Heart left ventricle (tissue), 16 donors: ENCODE results near the gene SCRT2. TPM values are rescaled to one million over a fixed set of nuclear protein-coding genes. Genes with fewer than 3 reads are reported as not detected.

Source experiments
- ATAC-seq, 4 donors: fragments of 200-7000 bp; cut with Tn5 transposase; one replicate each; pipeline ENCODE4 v1.9.1; 2020 to 2022; ENCODE audit warnings: moderate library complexity in 4 of 4, mild to moderate bottlenecking in 3 of 4, moderate number of reproducible peaks in 1 of 4
- DNase-seq, 5 donors: peaks; one replicate each; pipeline ENCODE4 v3.0.0-alpha.2; 2020
- H3K27ac ChIP-seq, 12 donors: fragments of 200-600 bp; sonication (generic) in 4 of 12; one replicate each; pipeline versions ENCODE4 v1.5.0 to v1.8.0; 2016 to 2022; ENCODE audit warnings: mild to moderate bottlenecking in 2 of 12
- H3K27me3 ChIP-seq, 9 donors: fragments of 200-600 bp; sonication (generic) in 2 of 9; one replicate each; pipeline versions ENCODE4 v1.5.1 to v1.8.0; 2016 to 2022; ENCODE audit warnings: mild to moderate bottlenecking in 3 of 9
- H3K36me3 ChIP-seq, 9 donors: fragments of 200-600 bp; sonication (generic) in 2 of 9; one replicate each; pipeline versions ENCODE4 v1.5.0 to v1.8.0; 2018 to 2022; ENCODE audit warnings: mild to moderate bottlenecking in 2 of 9
- H3K4me1 ChIP-seq, 12 donors: fragments of 200-600 bp; sonication (generic) in 4 of 12; one replicate each; pipeline versions ENCODE4 v1.5.0 to v1.8.0; 2016 to 2022; ENCODE audit warnings: mild to moderate bottlenecking in 3 of 12
- H3K4me3 ChIP-seq, 12 donors: fragments of 200-600 bp; sonication (generic) in 4 of 12; one replicate each; pipeline versions ENCODE4 v1.5.0 to v1.8.0; 2017 to 2022; ENCODE audit warnings: mild to moderate bottlenecking in 9 of 12, moderate library complexity in 4 of 12
- H3K9me3 ChIP-seq, 12 donors: fragments of 200-600 bp; sonication (generic) in 4 of 12; one replicate each; pipeline versions ENCODE4 v1.5.0 to v1.8.0; 2016 to 2022; ENCODE audit warnings: mild to moderate bottlenecking in 1 of 12
- POLR2A ChIP-seq, 2 donors: fragments of 450-650 bp; IDR thresholded peaks; one replicate each; pipeline ENCODE4 v1.6.1; 2017; ENCODE audit warnings: antibody characterized with exemption in 2 of 2, mild to moderate bottlenecking in 2 of 2, moderate library complexity in 2 of 2
- WGBS, 4 donors: extraction: QIAGEN DNeasy Blood & Tissue Kit in 2 of 4; methylation state at CpG; one replicate each; pipeline versions ENCODE4 v1.1.5 to v1.1.7; 2013 to 2018; 5-methylcytosine and 5-hydroxymethylcytosine counted together
- intact Hi-C, 10 donors: fragments of 100-400 bp; cut with DNase I; formaldehyde crosslinking; loops; one replicate each; pipeline versions ENCODE4 v1.11.1 to v1.14.2; 2022
- polyA plus RNA-seq, 2 donors: library from polyadenylated mRNA; stranded (reverse); fragments of 200-250 nt; gene quantifications; one replicate each; pipeline ENCODE4 v1.2.3, GENCODE V29; 2013
- total RNA-seq, 9 donors: library from RNA; depleted of rRNA in 2 of 9; stranded (reverse); fragments of >200 nt in 2 of 9; fragmentation: NEBNext Ultra II Directional in 3 of 9; extraction: Animal tissue kit (Norgen Biotek cat#: 25700) in 3 of 9; gene quantifications; one replicate each; pipeline versions ENCODE4 v1.1.0 to v1.2.4, GENCODE V29; 2016 to 2023
- TF ChIP-seq, protein P1 (sequence below), 12 donors: fragments of 200-600 bp; sonication (generic) in 4 of 12; IDR thresholded peaks; one replicate each; pipeline versions ENCODE4 v1.5.0 to v1.8.0; 2018 to 2022; ENCODE audit warnings: antibody characterized with exemption in 12 of 12, mild to moderate bottlenecking in 5 of 12
- donor health status: ischemic (EF 13 %, LVEDD 7.1; RV severe dilation, severe dysfunction).
- donor health status: healthy with polysubstance abuse.
- donor health status: DM: no; HTN: yes; CAD: no.
- donor health status: DM: no; HTN: no; CAD: no.
- donor health status: ischemic (EF 25% LVEDD 6.9; RV normal size, moderate dysfunction).
- donor health status: ischemic (EF 25% LVEDD 5.7; RV mildly dilated, moderate dysfunction).
- donor health status: healthy.
- donor health status: DM: yes; HTN: yes; CAD: no.
- donor health status: ischemic (EF 35%, LVEDD 5.7; RV mildly dilated, moderate dysfunction).
- donor health status: nonischemic (EF 11% LVEDD 7.7; RV severe dilation, severe dysfunction).
- donor health status: DM: yes; HTN: yes; CAD: no.
- donor health status: PGD.
- donor health status: ischemic (EF 29% LVEDD 5.4; RV normal size, mild dysfunction).
- donor health status: nonischemic (EF 23%, LVEDD 6.1; RV moderate dilation, normal function).

Gene SCRT2
- total and polyA plus RNA-seq, 11 donors = not detected

GRCh38 chr20:709991-710779 lies 34.6 kb upstream of the SCRT2 start:
- intact Hi-C loops = no loop called here
- peaks cover 0 to 39% (median 6%) of the 10 kb centered on the region in 9 donors for H3K27me3 ChIP-seq

GRCh38 chr20:709423-709822 lies 33.8 kb upstream of the SCRT2 start:
- Histone ChIP-seq H3K27me3 (peaks cover 0 to 39% (median 6%) of the 10 kb centered on the region in 9 donors), H3K27ac (no peak overlapping the region), H3K4me3 (peak overlapping the region in 9 of 12 donors; percentile 13 to 52 (median 39)), H3K4me1 (peaks cover 0 to 11% (median 0%) of the 10 kb centered on the region in 12 donors), H3K36me3 (no peaks in the 10 kb centered on the region), H3K9me3 (peaks cover 0 to 30% (median 12%) of the 10 kb centered on the region in 12 donors)
- TF ChIP-seq, protein P1, sequence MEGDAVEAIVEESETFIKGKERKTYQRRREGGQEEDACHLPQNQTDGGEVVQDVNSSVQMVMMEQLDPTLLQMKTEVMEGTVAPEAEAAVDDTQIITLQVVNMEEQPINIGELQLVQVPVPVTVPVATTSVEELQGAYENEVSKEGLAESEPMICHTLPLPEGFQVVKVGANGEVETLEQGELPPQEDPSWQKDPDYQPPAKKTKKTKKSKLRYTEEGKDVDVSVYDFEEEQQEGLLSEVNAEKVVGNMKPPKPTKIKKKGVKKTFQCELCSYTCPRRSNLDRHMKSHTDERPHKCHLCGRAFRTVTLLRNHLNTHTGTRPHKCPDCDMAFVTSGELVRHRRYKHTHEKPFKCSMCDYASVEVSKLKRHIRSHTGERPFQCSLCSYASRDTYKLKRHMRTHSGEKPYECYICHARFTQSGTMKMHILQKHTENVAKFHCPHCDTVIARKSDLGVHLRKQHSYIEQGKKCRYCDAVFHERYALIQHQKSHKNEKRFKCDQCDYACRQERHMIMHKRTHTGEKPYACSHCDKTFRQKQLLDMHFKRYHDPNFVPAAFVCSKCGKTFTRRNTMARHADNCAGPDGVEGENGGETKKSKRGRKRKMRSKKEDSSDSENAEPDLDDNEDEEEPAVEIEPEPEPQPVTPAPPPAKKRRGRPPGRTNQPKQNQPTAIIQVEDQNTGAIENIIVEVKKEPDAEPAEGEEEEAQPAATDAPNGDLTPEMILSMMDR (IDR thresholded peaks at IDR 0.05) = no peak
- TF ChIP-seq POLR2A (IDR thresholded peaks at IDR 0.05) = no peak
- DNase-seq = peak in 4 of 5 donors; percentile 38 to 76 (median 68)
- intact Hi-C loops = no loop called here
- 3 to 25% (median 11%) methylated on average over 15 to 20 of the region's 20 CpGs for WGBS, 4 donors
- peak in 3 of 4 donors; percentile 57 to 70 (median 65) for ATAC-seq

More at GRCh38 chr20:709991-710779, 34.6 kb upstream of the SCRT2 start:
- ATAC-seq (no peak), DNase-seq (no peak)
- peaks cover 0 to 35% (median 12%) of the 10 kb centered on the region in 12 donors for H3K9me3 ChIP-seq
- H3K4me3 ChIP-seq = peak overlapping the region in 10 of 12 donors; percentile 13 to 52 (median 38)
- TF ChIP-seq POLR2A (IDR thresholded peaks at IDR 0.05) = no peak
- TF ChIP-seq, protein P1 (IDR thresholded peaks at IDR 0.05) = no peak
- H3K27ac ChIP-seq = no peak overlapping the region
- H3K36me3 ChIP-seq = no peaks in the 10 kb centered on the region
- H3K4me1 ChIP-seq = peaks cover 0 to 11% (median 0%) of the 10 kb centered on the region in 12 donors
- WGBS, 4 donors = 8 to 19% (median 10%) methylated on average over 24 to 65 of the region's 65 CpGs

DNA sequence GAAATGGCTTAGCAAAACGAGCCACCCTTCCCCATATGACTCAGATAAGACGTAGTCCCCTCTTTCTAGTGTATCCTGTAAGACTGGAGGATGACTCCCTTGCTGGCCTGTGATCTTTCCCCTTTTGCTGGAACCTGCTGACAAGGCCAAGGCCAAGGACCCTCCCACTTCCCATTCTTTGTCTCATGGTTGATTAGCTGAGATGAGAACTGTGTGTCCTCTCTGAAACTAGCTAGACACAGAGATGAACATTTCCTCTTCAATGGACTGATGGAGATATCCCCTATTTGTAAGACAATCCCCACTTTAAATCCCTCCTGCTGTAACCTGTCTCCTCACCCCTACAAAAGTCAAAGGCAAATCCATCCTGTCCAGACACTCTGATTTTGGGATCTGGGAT lies 33.4 kb upstream of the SCRT2 start:
- no peak for ATAC-seq
- Histone ChIP-seq H3K9me3 (peaks cover 0 to 25% (median 9%) of the 10 kb centered on the region in 12 donors), H3K4me3 (no peak overlapping the region), H3K27me3 (peaks cover 0 to 39% (median 6%) of the 10 kb centered on the region in 9 donors), H3K27ac (no peak overlapping the region), H3K4me1 (peaks cover 0 to 11% (median 0%) of the 10 kb centered on the region in 12 donors), H3K36me3 (no peaks in the 10 kb centered on the region)
- no peak for TF ChIP-seq POLR2A (IDR thresholded peaks at IDR 0.05)
- 65 to 77% (median 68%) methylated on average over 2 of the region's 2 CpGs for WGBS, 4 donors
- intact Hi-C loops = no loop called here
- no peak for DNase-seq

DNA sequence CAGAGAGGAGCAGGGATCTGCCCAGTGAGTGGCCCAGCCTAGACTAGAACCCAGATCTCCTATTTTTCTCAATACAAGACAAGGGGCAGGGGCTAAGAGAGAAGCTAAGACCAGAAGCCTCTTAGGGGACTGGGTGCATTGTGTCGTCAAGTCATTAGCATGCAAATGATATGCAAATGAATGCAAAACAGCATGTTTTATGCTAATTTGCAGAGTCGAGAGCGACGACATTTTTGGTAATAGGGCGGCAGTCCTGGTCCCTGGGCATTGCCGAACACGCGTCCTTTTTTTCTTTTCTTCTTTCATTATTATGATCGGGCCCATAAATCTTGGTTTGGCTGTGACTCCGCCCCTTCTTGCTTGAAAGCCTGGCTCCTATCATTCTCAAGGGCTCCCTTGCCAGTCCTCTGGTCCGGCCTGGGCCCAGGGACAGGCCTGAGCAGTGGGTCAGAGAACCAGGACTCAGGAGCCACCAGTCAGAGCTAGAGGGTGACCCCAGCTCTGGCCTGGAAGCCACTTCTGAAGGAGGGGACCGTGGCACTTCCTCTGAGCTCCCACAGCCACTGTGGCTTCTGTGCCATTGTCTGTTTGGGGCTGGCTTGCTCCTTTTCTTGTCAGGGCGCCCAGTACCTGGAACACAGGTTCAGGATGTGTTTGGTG lies 32.0 kb upstream of the SCRT2 start:
- DNase-seq = no peak
- TF ChIP-seq POLR2A (IDR thresholded peaks at IDR 0.05) = no peak
- TF ChIP-seq, protein P1 (IDR thresholded peaks at IDR 0.05) = no peak
- H3K4me3 ChIP-seq = no peak overlapping the region
- H3K27ac ChIP-seq = no peak overlapping the region
- intact Hi-C loops = no loop called here
- peaks cover 0 to 12% (median under 1%) of the 10 kb centered on the region in 12 donors for H3K9me3 ChIP-seq
- H3K36me3 ChIP-seq = no peaks in the 10 kb centered on the region
- WGBS, 4 donors = 83 to 93% (median 89%) methylated on average over 13 of the region's 13 CpGs
- H3K27me3 ChIP-seq = peaks cover 0 to 39% (median 6%) of the 10 kb centered on the region in 9 donors
- ATAC-seq = no peak
- H3K4me1 ChIP-seq = peaks cover 0 to 11% (median 0%) of the 10 kb centered on the region in 12 donors
